Measurements from ENCODE around the gene MRPL28. TPM values are rescaled to one million over a fixed set of nuclear protein-coding genes. Genes with fewer than 3 reads are reported as not detected.

MRPL28 gene
- total RNA-seq, 1 donor from 2014 or later: 47.8 TPM

- H3K27ac ChIP-seq: no peak overlapping the region
- H3K36me3 ChIP-seq: no peaks in the 10 kb centered on the region
- no peak for TF ChIP-seq CTCF (IDR thresholded peaks at IDR 0.05)
- H3K4me1 ChIP-seq: no peaks in the 10 kb centered on the region
- H3K27me3 ChIP-seq: no peaks in the 10 kb centered on the region
- no peak overlapping the region for H3K4me3 ChIP-seq
- intact Hi-C loops (cut with DNase I): no loop called here
- no peaks in the 10 kb centered on the region for H3K9me3 ChIP-seq
- DNase-seq (ENCODE audit: low spot score in 2 of 2): no peak
Measured at GRCh38 chr16:360698-361336, 9.5 kb downstream of the MRPL28 start.

GRCh38 chr16:359871-360697 is 10.3 kb downstream of the MRPL28 start:
- TF ChIP-seq CTCF (IDR thresholded peaks at IDR 0.05): no peak
- intact Hi-C loops (cut with DNase I): no loop called here
- no peaks in the 10 kb centered on the region for H3K36me3 ChIP-seq
- H3K4me3 ChIP-seq: no peak overlapping the region
- H3K27ac ChIP-seq: no peak overlapping the region
- H3K4me1 ChIP-seq: no peaks in the 10 kb centered on the region
- no peaks in the 10 kb centered on the region for H3K9me3 ChIP-seq
- no peaks in the 10 kb centered on the region for H3K27me3 ChIP-seq
- DNase-seq (ENCODE audit: low spot score in 2 of 2): no peak

GRCh38 chr16:359067-359763 is 11.1 kb downstream of the MRPL28 start:
- intact Hi-C loops (cut with DNase I): no loop called here
- no peak for TF ChIP-seq CTCF (IDR thresholded peaks at IDR 0.05)
- Histone ChIP-seq H3K27ac (no peak overlapping the region), H3K4me3 (no peak overlapping the region), H3K27me3 (no peaks in the 10 kb centered on the region), H3K36me3 (no peaks in the 10 kb centered on the region), H3K9me3 (no peaks in the 10 kb centered on the region), H3K4me1 (no peaks in the 10 kb centered on the region)
- no peak for DNase-seq (ENCODE audit: low spot score in 2 of 2)

GRCh38 chr16:356741-357140 is 13.6 kb downstream of the MRPL28 start:
- Histone ChIP-seq H3K4me3 (no peak overlapping the region), H3K4me1 (peaks cover 3 to 4% of the 10 kb centered on the region in 2 donors), H3K36me3 (no peaks in the 10 kb centered on the region), H3K9me3 (no peaks in the 10 kb centered on the region), H3K27me3 (no peaks in the 10 kb centered on the region), H3K27ac (no peak overlapping the region)
- TF ChIP-seq CTCF (IDR thresholded peaks at IDR 0.05): no peak
- intact Hi-C loops (cut with DNase I): no loop called here
- no peak for DNase-seq (ENCODE audit: low spot score in 2 of 2)

GRCh38 chr16:354971-355461 is 15.3 kb downstream of the MRPL28 start:
- Histone ChIP-seq H3K27me3 (no peaks in the 10 kb centered on the region), H3K9me3 (no peaks in the 10 kb centered on the region), H3K4me1 (peaks cover 12% of the 10 kb centered on the region in 2 donors), H3K4me3 (no peak overlapping the region), H3K27ac (no peak overlapping the region), H3K36me3 (no peaks in the 10 kb centered on the region)
- no peak for DNase-seq (ENCODE audit: low spot score in 2 of 2)
- TF ChIP-seq CTCF (IDR thresholded peaks at IDR 0.05): no peak
- intact Hi-C loops (cut with DNase I): no loop called here
